ENCODE results near the gene UBAC2. TPM values are rescaled to one million over a fixed set of nuclear protein-coding genes. Genes with fewer than 3 reads are reported as not detected.

The UBAC2 gene
- total RNA-seq, 4 donors from 2014 or later: 43.5 to 59.6 (median 52.0) TPM

- WGBS, 2 donors: 74 to 94% methylated on average over 2 of the region's 2 CpGs
- peaks cover 0 to 63% (median 0%) of the 10 kb centered on the region in 3 donors for H3K36me3 ChIP-seq
- TF ChIP-seq, protein P1, sequence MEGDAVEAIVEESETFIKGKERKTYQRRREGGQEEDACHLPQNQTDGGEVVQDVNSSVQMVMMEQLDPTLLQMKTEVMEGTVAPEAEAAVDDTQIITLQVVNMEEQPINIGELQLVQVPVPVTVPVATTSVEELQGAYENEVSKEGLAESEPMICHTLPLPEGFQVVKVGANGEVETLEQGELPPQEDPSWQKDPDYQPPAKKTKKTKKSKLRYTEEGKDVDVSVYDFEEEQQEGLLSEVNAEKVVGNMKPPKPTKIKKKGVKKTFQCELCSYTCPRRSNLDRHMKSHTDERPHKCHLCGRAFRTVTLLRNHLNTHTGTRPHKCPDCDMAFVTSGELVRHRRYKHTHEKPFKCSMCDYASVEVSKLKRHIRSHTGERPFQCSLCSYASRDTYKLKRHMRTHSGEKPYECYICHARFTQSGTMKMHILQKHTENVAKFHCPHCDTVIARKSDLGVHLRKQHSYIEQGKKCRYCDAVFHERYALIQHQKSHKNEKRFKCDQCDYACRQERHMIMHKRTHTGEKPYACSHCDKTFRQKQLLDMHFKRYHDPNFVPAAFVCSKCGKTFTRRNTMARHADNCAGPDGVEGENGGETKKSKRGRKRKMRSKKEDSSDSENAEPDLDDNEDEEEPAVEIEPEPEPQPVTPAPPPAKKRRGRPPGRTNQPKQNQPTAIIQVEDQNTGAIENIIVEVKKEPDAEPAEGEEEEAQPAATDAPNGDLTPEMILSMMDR (IDR thresholded peaks at IDR 0.05): no peak
- TF ChIP-seq EP300 (IDR thresholded peaks at IDR 0.05) (no peak), POLR2A (IDR thresholded peaks at IDR 0.05) (no peak)
Observed at GRCh38 chr13:99375738-99376080, 175.1 kb downstream of the UBAC2 start.

DNA sequence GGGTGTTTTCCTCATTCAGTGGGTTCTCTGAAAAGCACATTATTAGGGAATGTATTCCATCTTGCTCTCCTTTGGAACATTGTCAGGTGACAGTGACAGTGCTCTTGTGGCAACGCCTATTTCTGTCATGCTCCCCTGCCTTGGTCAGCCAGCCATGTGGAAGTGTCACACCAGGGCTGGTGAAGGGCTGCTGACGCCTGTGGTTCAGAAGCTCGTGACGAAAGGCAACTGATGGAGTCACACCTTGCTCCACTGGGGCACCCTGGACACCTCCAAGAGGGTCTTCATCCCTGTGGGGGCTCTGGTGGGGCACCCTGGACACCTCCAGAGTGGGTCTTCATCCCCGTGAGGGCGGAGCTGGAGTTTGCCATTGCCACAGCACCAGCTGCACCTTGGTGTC lies 175.5 kb downstream of the UBAC2 start:
- DNase-seq (ENCODE audit: low spot score in 2 of 2): peak in 1 of 2 donors; percentile 33
- H3K27me3 ChIP-seq: no peaks in the 10 kb centered on the region
- TF ChIP-seq POLR2A (IDR thresholded peaks at IDR 0.05) (no peak), EP300 (IDR thresholded peaks at IDR 0.05) (peak; percentile 15 to 65)
- H3K4me3 ChIP-seq: no peak overlapping the region
- 84 to 93% methylated on average over 6 of the region's 6 CpGs for WGBS, 2 donors
- peaks cover 0 to 20% (median 0%) of the 10 kb centered on the region in 4 donors for H3K4me1 ChIP-seq
- H3K27ac ChIP-seq: peak overlapping the region in 3 of 4 donors; percentile 15 to 69 (median 16)
- peaks cover 0 to 63% (median 0%) of the 10 kb centered on the region in 3 donors for H3K36me3 ChIP-seq
- H3K9me3 ChIP-seq: no peaks in the 10 kb centered on the region

More at GRCh38 chr13:99375738-99376080, 175.1 kb downstream of the UBAC2 start:
- no peak for DNase-seq (ENCODE audit: low spot score in 2 of 2)
- H3K9me3 ChIP-seq: no peaks in the 10 kb centered on the region
- H3K27ac ChIP-seq: peak overlapping the region in 2 of 4 donors; percentile 16 to 69
- H3K27me3 ChIP-seq: no peaks in the 10 kb centered on the region
- H3K4me1 ChIP-seq: peaks cover 0 to 20% (median 0%) of the 10 kb centered on the region in 4 donors
- H3K4me3 ChIP-seq: no peak overlapping the region

DNA sequence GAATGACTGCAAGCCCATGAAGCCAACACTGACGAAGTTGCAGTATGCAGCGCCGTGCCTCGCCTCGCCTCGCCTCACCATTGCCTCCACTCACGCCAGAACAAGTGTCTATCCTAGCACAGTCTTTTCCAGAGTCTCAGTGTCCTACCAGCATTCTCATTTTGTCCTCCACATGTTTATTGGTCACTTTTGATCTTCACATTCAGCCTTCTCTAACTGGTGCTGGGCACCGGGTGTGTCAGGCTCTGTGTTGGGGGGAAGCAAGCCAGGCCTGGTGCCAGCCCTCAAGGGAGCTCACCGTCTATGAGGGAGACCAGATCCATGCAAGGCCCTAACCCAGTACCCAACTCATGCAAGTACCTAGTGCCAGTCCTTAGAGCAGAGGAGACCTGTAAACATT lies 176.3 kb downstream of the UBAC2 start:
- 95 to 97% methylated on average over 9 of the region's 9 CpGs for WGBS, 2 donors
- Histone ChIP-seq H3K9me3 (no peaks in the 10 kb centered on the region), H3K36me3 (peaks cover 0 to 62% (median 0%) of the 10 kb centered on the region in 3 donors), H3K4me1 (peaks cover 0 to 20% (median 0%) of the 10 kb centered on the region in 4 donors), H3K27ac (peak overlapping the region in 1 of 4 donors; percentile 69), H3K27me3 (no peaks in the 10 kb centered on the region), H3K4me3 (no peak overlapping the region)
- no peak for DNase-seq (ENCODE audit: low spot score in 2 of 2)
- TF ChIP-seq EP300 (IDR thresholded peaks at IDR 0.05): no peak
- TF ChIP-seq POLR2A (IDR thresholded peaks at IDR 0.05): no peak
- TF ChIP-seq, protein P1 (IDR thresholded peaks at IDR 0.05): no peak

DNA sequence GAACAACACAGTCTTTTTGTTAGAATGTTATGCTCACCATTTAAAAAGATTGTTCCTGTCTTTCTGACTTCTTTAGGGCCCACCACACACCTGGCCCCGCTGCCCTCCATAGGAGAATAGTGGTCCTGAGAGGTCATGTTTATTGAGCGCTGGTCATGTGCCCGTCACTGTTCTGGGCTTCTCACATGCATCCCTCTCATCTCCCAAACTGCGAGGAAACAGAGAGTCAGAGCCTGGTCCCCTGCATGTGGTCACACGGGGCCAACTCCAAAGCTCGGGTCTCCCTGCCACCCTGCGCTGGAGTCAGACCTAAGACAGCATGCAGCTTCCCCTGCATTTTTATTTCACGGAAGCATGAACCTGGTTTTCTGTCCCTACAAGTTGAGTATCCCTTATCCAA lies 177.0 kb downstream of the UBAC2 start:
- no peak for TF ChIP-seq POLR2A (IDR thresholded peaks at IDR 0.05)
- no peak for TF ChIP-seq EP300 (IDR thresholded peaks at IDR 0.05)
- TF ChIP-seq, protein P1 (IDR thresholded peaks at IDR 0.05): no peak
- WGBS, 2 donors: 93 to 94% methylated on average over 8 of the region's 8 CpGs
- peaks cover 0 to 22% (median 3%) of the 10 kb centered on the region in 4 donors for H3K4me1 ChIP-seq
- no peaks in the 10 kb centered on the region for H3K27me3 ChIP-seq
- no peak overlapping the region for H3K4me3 ChIP-seq
- H3K9me3 ChIP-seq: no peaks in the 10 kb centered on the region
- peaks cover 0 to 55% (median 0%) of the 10 kb centered on the region in 3 donors for H3K36me3 ChIP-seq
- DNase-seq (ENCODE audit: low spot score in 2 of 2): no peak
- H3K27ac ChIP-seq: no peak overlapping the region

GRCh38 chr13:99378985-99379733 lies 178.5 kb downstream of the UBAC2 start:
- H3K36me3 ChIP-seq: peaks cover 0 to 47% (median 0%) of the 10 kb centered on the region in 3 donors
- H3K9me3 ChIP-seq: no peaks in the 10 kb centered on the region
- no peak overlapping the region for H3K4me3 ChIP-seq
- WGBS, 2 donors: 78 to 84% methylated on average over 3 of the region's 3 CpGs
- no peak for TF ChIP-seq EP300 (IDR thresholded peaks at IDR 0.05)
- TF ChIP-seq POLR2A (IDR thresholded peaks at IDR 0.05): no peak
- TF ChIP-seq, protein P1 (IDR thresholded peaks at IDR 0.05): no peak
- no peak overlapping the region for H3K27ac ChIP-seq
- DNase-seq (ENCODE audit: low spot score in 2 of 2): no peak
- H3K27me3 ChIP-seq: no peaks in the 10 kb centered on the region
- H3K4me1 ChIP-seq: peaks cover 0 to 31% (median 3%) of the 10 kb centered on the region in 4 donors

Measured in tibial nerve (tissue), 4 donors.